A549 (cell line): ENCODE results near the gene IL17RA.
A peak's percentile ranks its signal among the peaks of the same experiment; 100 is the strongest.

Experiments used
- CEBPB ChIP-seq, 2 experiments: fragments of >200 bp in 1 of 2; sonication (Bioruptor Twin) in 1 of 2; formaldehyde crosslinking in 1 of 2; IDR thresholded peaks; 2 replicates each; pipeline ENCODE4 v1.6.1; 2012 to 2016
- CHD2 ChIP-seq: fragments of 150-350 bp; IDR thresholded peaks from 2 replicates; pipeline ENCODE4 v1.6.1; 2014; ENCODE audit warnings: low read length; ENCODE audit not compliant: partially characterized antibody
- JUN ChIP-seq, 2 experiments: fragments of >200 bp; sonication (Bioruptor Twin); formaldehyde crosslinking; IDR thresholded peaks; 2 replicates in 1 of 2; 3 replicates in 1 of 2; pipeline ENCODE4 v1.6.1; 2016 to 2017
- RCOR1 ChIP-seq: fragments of 150-350 bp; IDR thresholded peaks from 2 replicates; pipeline ENCODE4 v1.6.1; 2014; ENCODE audit warnings: antibody characterized with exemption, low read length, low read depth
- RFX5 ChIP-seq: fragments of 450-650 bp; IDR thresholded peaks from 2 replicates; pipeline ENCODE4 v1.7.1; 2014; ENCODE audit warnings: antibody characterized with exemption, mild to moderate bottlenecking, moderate library complexity
- TFCP2L1 ChIP-seq: fragments of 250-450 bp; sonication (Bioruptor Pico); IDR thresholded peaks from 2 replicates; pipeline ENCODE4 v1.5.0; 2021; ENCODE audit warnings: mild to moderate bottlenecking
- TF ChIP-seq, protein P1 (sequence below): fragments of 200-600 bp; sonication (generic); IDR thresholded peaks from 2 replicates; pipeline ENCODE4 v1.6.1; 2016; ENCODE audit warnings: antibody characterized with exemption, mild to moderate bottlenecking, moderate library complexity
- TF ChIP-seq, protein P2 (sequence below): fragments of >200 bp; sonication (Bioruptor Twin); formaldehyde crosslinking; IDR thresholded peaks from 3 replicates; pipeline ENCODE4 v1.5.1; 2016
- TF ChIP-seq, protein P3 (sequence below): fragments of >200 bp; sonication (Bioruptor Twin); formaldehyde crosslinking; IDR thresholded peaks from 3 replicates; pipeline ENCODE4 v1.6.1; 2016

DNA sequence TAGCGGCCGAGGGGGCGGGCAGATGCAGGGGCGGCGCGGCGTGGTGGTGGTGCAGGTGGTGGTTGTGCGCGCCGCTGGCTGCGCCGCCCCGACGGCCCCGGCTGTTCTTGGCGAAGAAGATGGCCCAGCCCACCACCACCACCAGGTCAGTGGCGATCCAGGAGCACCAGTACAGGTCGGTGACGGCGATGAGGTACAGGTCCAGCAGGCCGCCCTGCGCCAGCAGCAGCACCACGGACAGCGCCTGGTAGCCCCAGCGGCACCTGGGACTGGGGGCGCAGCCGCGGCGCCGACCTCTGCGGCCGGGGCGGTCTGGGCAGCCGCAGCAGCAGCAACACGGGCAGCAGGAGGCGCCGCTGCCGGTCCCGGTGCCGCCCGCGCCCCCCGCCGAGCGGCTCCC, 35.5 kb downstream of the IL17RA start:
- TF ChIP-seq TFCP2L1 (CRISPR knock-in tag) (no peak), RFX5 (no peak), CEBPB (IDR thresholded peaks at IDR 0.05) (no peak), RCOR1 (no peak), JUN (IDR thresholded peaks at IDR 0.05) (no peak), CHD2 (no peak)
- TF ChIP-seq, protein P1, sequence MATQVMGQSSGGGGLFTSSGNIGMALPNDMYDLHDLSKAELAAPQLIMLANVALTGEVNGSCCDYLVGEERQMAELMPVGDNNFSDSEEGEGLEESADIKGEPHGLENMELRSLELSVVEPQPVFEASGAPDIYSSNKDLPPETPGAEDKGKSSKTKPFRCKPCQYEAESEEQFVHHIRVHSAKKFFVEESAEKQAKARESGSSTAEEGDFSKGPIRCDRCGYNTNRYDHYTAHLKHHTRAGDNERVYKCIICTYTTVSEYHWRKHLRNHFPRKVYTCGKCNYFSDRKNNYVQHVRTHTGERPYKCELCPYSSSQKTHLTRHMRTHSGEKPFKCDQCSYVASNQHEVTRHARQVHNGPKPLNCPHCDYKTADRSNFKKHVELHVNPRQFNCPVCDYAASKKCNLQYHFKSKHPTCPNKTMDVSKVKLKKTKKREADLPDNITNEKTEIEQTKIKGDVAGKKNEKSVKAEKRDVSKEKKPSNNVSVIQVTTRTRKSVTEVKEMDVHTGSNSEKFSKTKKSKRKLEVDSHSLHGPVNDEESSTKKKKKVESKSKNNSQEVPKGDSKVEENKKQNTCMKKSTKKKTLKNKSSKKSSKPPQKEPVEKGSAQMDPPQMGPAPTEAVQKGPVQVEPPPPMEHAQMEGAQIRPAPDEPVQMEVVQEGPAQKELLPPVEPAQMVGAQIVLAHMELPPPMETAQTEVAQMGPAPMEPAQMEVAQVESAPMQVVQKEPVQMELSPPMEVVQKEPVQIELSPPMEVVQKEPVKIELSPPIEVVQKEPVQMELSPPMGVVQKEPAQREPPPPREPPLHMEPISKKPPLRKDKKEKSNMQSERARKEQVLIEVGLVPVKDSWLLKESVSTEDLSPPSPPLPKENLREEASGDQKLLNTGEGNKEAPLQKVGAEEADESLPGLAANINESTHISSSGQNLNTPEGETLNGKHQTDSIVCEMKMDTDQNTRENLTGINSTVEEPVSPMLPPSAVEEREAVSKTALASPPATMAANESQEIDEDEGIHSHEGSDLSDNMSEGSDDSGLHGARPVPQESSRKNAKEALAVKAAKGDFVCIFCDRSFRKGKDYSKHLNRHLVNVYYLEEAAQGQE: peak; percentile 82
- TF ChIP-seq, protein P2, sequence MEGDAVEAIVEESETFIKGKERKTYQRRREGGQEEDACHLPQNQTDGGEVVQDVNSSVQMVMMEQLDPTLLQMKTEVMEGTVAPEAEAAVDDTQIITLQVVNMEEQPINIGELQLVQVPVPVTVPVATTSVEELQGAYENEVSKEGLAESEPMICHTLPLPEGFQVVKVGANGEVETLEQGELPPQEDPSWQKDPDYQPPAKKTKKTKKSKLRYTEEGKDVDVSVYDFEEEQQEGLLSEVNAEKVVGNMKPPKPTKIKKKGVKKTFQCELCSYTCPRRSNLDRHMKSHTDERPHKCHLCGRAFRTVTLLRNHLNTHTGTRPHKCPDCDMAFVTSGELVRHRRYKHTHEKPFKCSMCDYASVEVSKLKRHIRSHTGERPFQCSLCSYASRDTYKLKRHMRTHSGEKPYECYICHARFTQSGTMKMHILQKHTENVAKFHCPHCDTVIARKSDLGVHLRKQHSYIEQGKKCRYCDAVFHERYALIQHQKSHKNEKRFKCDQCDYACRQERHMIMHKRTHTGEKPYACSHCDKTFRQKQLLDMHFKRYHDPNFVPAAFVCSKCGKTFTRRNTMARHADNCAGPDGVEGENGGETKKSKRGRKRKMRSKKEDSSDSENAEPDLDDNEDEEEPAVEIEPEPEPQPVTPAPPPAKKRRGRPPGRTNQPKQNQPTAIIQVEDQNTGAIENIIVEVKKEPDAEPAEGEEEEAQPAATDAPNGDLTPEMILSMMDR: no peak
- TF ChIP-seq, protein P3, sequence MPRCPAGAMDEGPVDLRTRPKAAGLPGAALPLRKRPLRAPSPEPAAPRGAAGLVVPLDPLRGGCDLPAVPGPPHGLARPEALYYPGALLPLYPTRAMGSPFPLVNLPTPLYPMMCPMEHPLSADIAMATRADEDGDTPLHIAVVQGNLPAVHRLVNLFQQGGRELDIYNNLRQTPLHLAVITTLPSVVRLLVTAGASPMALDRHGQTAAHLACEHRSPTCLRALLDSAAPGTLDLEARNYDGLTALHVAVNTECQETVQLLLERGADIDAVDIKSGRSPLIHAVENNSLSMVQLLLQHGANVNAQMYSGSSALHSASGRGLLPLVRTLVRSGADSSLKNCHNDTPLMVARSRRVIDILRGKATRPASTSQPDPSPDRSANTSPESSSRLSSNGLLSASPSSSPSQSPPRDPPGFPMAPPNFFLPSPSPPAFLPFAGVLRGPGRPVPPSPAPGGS: no peak
